ENCODE data around the gene PPRC1.

PPRC1 gene

GRCh38 chr10:102119417-102120141 is 13.3 kb upstream of the PPRC1 start:
- DNase-seq: peak; percentile 75

- peak; percentile 80 for DNase-seq
These were observed 12.5 kb upstream of the PPRC1 start, which contains the start of gene LDB1 for GRCh38 chr10:102120142-102120990. Gene LDB1, minus strand, starts transcription at chr10:102120368. Its CDS starts 258 bp downstream, at chr10:102120110.

GRCh38 chr10:102120991-102121738 is 11.7 kb upstream of the PPRC1 start:
- DNase-seq: no peak

GRCh38 chr10:102121739-102122372 is 11.0 kb upstream of the PPRC1 start:
- DNase-seq: no peak

GRCh38 chr10:102122450-102122849 is 10.4 kb upstream of the PPRC1 start:
- no peak for DNase-seq

- DNase-seq: no peak
These were observed 9.6 kb upstream of the PPRC1 start for GRCh38 chr10:102123223-102123622.

- no peak for DNase-seq
These were observed 1.3 kb upstream of the PPRC1 start for GRCh38 chr10:102131286-102132170.

GRCh38 chr10:102132193-102132562 is 662 bp upstream of the PPRC1 start:
- DNase-seq: no peak

GRCh38 chr10:102133373-102134195 is 744 bp downstream of the PPRC1 start:
- DNase-seq: peak; percentile 83

GRCh38 chr10:102134416-102134815 is 1.6 kb downstream of the PPRC1 start:
- no peak for DNase-seq

GRCh38 chr10:102135956-102136526 is 3.2 kb downstream of the PPRC1 start:
- no peak for DNase-seq

- no peak for DNase-seq
These were observed 6.7 kb downstream of the PPRC1 start for GRCh38 chr10:102139281-102140110.

- DNase-seq: no peak
These were observed 7.4 kb downstream of the PPRC1 start for GRCh38 chr10:102140218-102140617.

- DNase-seq: no peak
These were observed 8.2 kb downstream of the PPRC1 start for GRCh38 chr10:102140913-102141540.

GRCh38 chr10:102141583-102142107 is 8.8 kb downstream of the PPRC1 start:
- DNase-seq: no peak

GRCh38 chr10:102146971-102147428 is 14.2 kb downstream of the PPRC1 start:
- DNase-seq: no peak

GRCh38 chr10:102147561-102147960 is 14.7 kb downstream of the PPRC1 start:
- DNase-seq: no peak

- DNase-seq: no peak
These were observed 15.4 kb downstream of the PPRC1 start for GRCh38 chr10:102148275-102148674.

Data from activated CD4-positive, alpha-beta T cell treated with anti-CD3 and anti-CD28 coated beads, Interleukin-10, Interleukin-2, amounts not matched to agents 100 ng/mL and 50 ng/mL, durations not matched to agents 16 hours and 8 hours (primary cell).